Osteocyte (in vitro differentiated cells): ENCODE data around the gene EME2. TPM values are rescaled to one million over a fixed set of nuclear protein-coding genes. Genes with fewer than 3 reads are reported as not detected.

Experiments
- DNase-seq: peaks from one replicate; pipeline ENCODE4 v3.0.0; 2021; ENCODE audit warnings: mixed read lengths; ENCODE audit not compliant: unreplicated experiment; ENCODE audit errors: extremely low spot score
- H3K27ac Mint-ChIP-seq: one replicate; pipeline ENCODE4 v1.8.0; 2021; ENCODE audit warnings: mild to moderate bottlenecking, mixed read lengths; ENCODE audit not compliant: unreplicated experiment
- H3K27me3 Mint-ChIP-seq: one replicate; pipeline ENCODE4 v1.8.0; 2021; ENCODE audit warnings: mixed read lengths; ENCODE audit not compliant: unreplicated experiment
- H3K36me3 Mint-ChIP-seq: one replicate; pipeline ENCODE4 v1.8.0; 2021; ENCODE audit warnings: mixed read lengths; ENCODE audit not compliant: unreplicated experiment
- H3K4me1 Mint-ChIP-seq: one replicate; pipeline ENCODE4 v1.8.0; 2021; ENCODE audit warnings: mixed read lengths; ENCODE audit not compliant: unreplicated experiment
- H3K4me3 Mint-ChIP-seq: one replicate; pipeline ENCODE4 v1.8.0; 2021; ENCODE audit warnings: mild to moderate bottlenecking, moderate library complexity, mixed read lengths; ENCODE audit not compliant: unreplicated experiment
- H3K9me3 Mint-ChIP-seq: one replicate; pipeline ENCODE4 v1.8.0; 2021; ENCODE audit warnings: mixed read lengths; ENCODE audit not compliant: unreplicated experiment
- CTCF ChIP-seq: fragments of 200-600 bp; sonication (generic); IDR thresholded peaks from 2 replicates; pipeline ENCODE4 v1.5.0; 2021; ENCODE audit warnings: antibody characterized with exemption, mild to moderate bottlenecking, moderate library complexity
- total RNA-seq: library from RNA; stranded (reverse); gene quantifications from 2 replicates; pipeline ENCODE4 v1.2.1, GENCODE V29; 2021

The EME2 gene
- total RNA-seq, 1 donor from 2014 or later = 21.5 TPM

GRCh38 chr16:1816396-1817275, 44.0 kb downstream of the EME2 start:
- no peak overlapping the region for H3K4me3 Mint-ChIP-seq
- peaks cover 13% of the 10 kb centered on the region for H3K36me3 Mint-ChIP-seq
- no peak for TF ChIP-seq CTCF
- peaks cover 10% of the 10 kb centered on the region for H3K4me1 Mint-ChIP-seq
- DNase-seq = no peak
- H3K27ac Mint-ChIP-seq = no peak overlapping the region
- H3K9me3 Mint-ChIP-seq = no peaks in the 10 kb centered on the region
- H3K27me3 Mint-ChIP-seq = no peaks in the 10 kb centered on the region

- no peak for TF ChIP-seq CTCF
- H3K36me3 Mint-ChIP-seq = peaks cover 13% of the 10 kb centered on the region
- H3K27me3 Mint-ChIP-seq = no peaks in the 10 kb centered on the region
- DNase-seq = no peak
- H3K4me3 Mint-ChIP-seq = no peak overlapping the region
- no peak overlapping the region for H3K27ac Mint-ChIP-seq
- no peaks in the 10 kb centered on the region for H3K9me3 Mint-ChIP-seq
- H3K4me1 Mint-ChIP-seq = peaks cover 10% of the 10 kb centered on the region
These were observed 44.6 kb downstream of the EME2 start for GRCh38 chr16:1817276-1817589.

- no peak for TF ChIP-seq CTCF
- no peak overlapping the region for H3K4me3 Mint-ChIP-seq
- H3K36me3 Mint-ChIP-seq = peaks cover 13% of the 10 kb centered on the region
- H3K9me3 Mint-ChIP-seq = no peaks in the 10 kb centered on the region
- no peak overlapping the region for H3K27ac Mint-ChIP-seq
- no peaks in the 10 kb centered on the region for H3K27me3 Mint-ChIP-seq
- peaks cover 6% of the 10 kb centered on the region for H3K4me1 Mint-ChIP-seq
- no peak for DNase-seq
These were observed 45.1 kb downstream of the EME2 start for GRCh38 chr16:1817716-1818115.

- Mint-ChIP-seq H3K27ac (no peak overlapping the region), H3K27me3 (no peaks in the 10 kb centered on the region), H3K9me3 (no peaks in the 10 kb centered on the region), H3K4me3 (no peak overlapping the region), H3K4me1 (no peaks in the 10 kb centered on the region), H3K36me3 (peaks cover 11% of the 10 kb centered on the region)
- DNase-seq = no peak
- no peak for TF ChIP-seq CTCF
These were observed 45.7 kb downstream of the EME2 start for GRCh38 chr16:1818204-1818872.

GRCh38 chr16:1818873-1819525, 46.4 kb downstream of the EME2 start:
- no peaks in the 10 kb centered on the region for H3K27me3 Mint-ChIP-seq
- H3K4me1 Mint-ChIP-seq = peaks cover 4% of the 10 kb centered on the region
- no peak for DNase-seq
- H3K9me3 Mint-ChIP-seq = no peaks in the 10 kb centered on the region
- H3K36me3 Mint-ChIP-seq = peaks cover 7% of the 10 kb centered on the region
- no peak for TF ChIP-seq CTCF
- no peak overlapping the region for H3K4me3 Mint-ChIP-seq
- no peak overlapping the region for H3K27ac Mint-ChIP-seq
